Measurements from ENCODE around the gene YWHAH. TPM values are rescaled to one million over a fixed set of nuclear protein-coding genes. Genes with fewer than 3 reads are reported as not detected.

Gene YWHAH
- total RNA-seq, 2 experiments from 2014 or later: 137 to 142 TPM

- ChIA-PET POLR2A (no interaction called here), CTCF (no interaction called here)
- intact Hi-C loops (cut with micrococcal nuclease): no loop called here
- H3K27ac Mint-ChIP-seq: no peak overlapping the region
- no peaks in the 10 kb centered on the region for H3K9me3 Mint-ChIP-seq
- peaks cover 18% of the 10 kb centered on the region for H3K36me3 Mint-ChIP-seq
- H3K4me3 Mint-ChIP-seq: no peak overlapping the region
- H3K27me3 Mint-ChIP-seq: no peaks in the 10 kb centered on the region
- no peak for DNase-seq
- H3K4me1 Mint-ChIP-seq (ENCODE audit: low read depth): no peaks in the 10 kb centered on the region
Observed at GRCh38 chr22:31909977-31910376, 34.4 kb upstream of the YWHAH start.

GRCh38 chr22:31911565-31912406 lies 32.5 kb upstream of the YWHAH start:
- H3K27me3 Mint-ChIP-seq: no peaks in the 10 kb centered on the region
- peaks cover 2% of the 10 kb centered on the region for H3K4me1 Mint-ChIP-seq (ENCODE audit: low read depth)
- peaks cover 10% of the 10 kb centered on the region for H3K36me3 Mint-ChIP-seq
- ChIA-PET POLR2A (no interaction called here), CTCF (interaction anchor here (0.7 kb wide), 1 partner anchor 58 kb away, joined by 4 read pairs; no protein-coding TSS in a partner anchor)
- H3K27ac Mint-ChIP-seq: no peak overlapping the region
- intact Hi-C loops (cut with micrococcal nuclease): no loop called here
- H3K9me3 Mint-ChIP-seq: no peaks in the 10 kb centered on the region
- no peak for DNase-seq
- H3K4me3 Mint-ChIP-seq: no peak overlapping the region

- no peak overlapping the region for H3K4me3 Mint-ChIP-seq
- no peak overlapping the region for H3K27ac Mint-ChIP-seq
- no peaks in the 10 kb centered on the region for H3K27me3 Mint-ChIP-seq
- ChIA-PET CTCF (interaction anchor here (0.7 kb wide), 1 partner anchor 58 kb away, joined by 4 read pairs; no protein-coding TSS in a partner anchor), POLR2A (no interaction called here)
- H3K36me3 Mint-ChIP-seq: peaks cover 6% of the 10 kb centered on the region
- H3K9me3 Mint-ChIP-seq: no peaks in the 10 kb centered on the region
- H3K4me1 Mint-ChIP-seq (ENCODE audit: low read depth): peaks cover 8% of the 10 kb centered on the region
- no peak for DNase-seq
- intact Hi-C loops (cut with micrococcal nuclease): no loop called here
Observed at GRCh38 chr22:31912407-31912743, 32.0 kb upstream of the YWHAH start.

GRCh38 chr22:31915586-31915985 lies 28.7 kb upstream of the YWHAH start:
- H3K27me3 Mint-ChIP-seq: no peaks in the 10 kb centered on the region
- intact Hi-C loops (cut with micrococcal nuclease): no loop called here
- H3K9me3 Mint-ChIP-seq: no peaks in the 10 kb centered on the region
- H3K36me3 Mint-ChIP-seq: no peaks in the 10 kb centered on the region
- H3K27ac Mint-ChIP-seq: no peak overlapping the region
- no peak for DNase-seq
- peaks cover 14% of the 10 kb centered on the region for H3K4me1 Mint-ChIP-seq (ENCODE audit: low read depth)
- no peak overlapping the region for H3K4me3 Mint-ChIP-seq
- ChIA-PET CTCF (interaction anchor here (1.3 kb wide), 1 partner anchor 9 kb away, joined by 4 read pairs; no protein-coding TSS in a partner anchor), POLR2A (no interaction called here)

GRCh38 chr22:31917227-31917921 lies 27.0 kb upstream of the YWHAH start:
- Mint-ChIP-seq H3K27ac (no peak overlapping the region), H3K27me3 (no peaks in the 10 kb centered on the region), H3K36me3 (no peaks in the 10 kb centered on the region), H3K4me3 (no peak overlapping the region), H3K9me3 (no peaks in the 10 kb centered on the region), H3K4me1 (ENCODE audit: low read depth) (peaks cover 14% of the 10 kb centered on the region)
- POLR2A ChIA-PET: interaction anchor here (0.9 kb wide), 1 partner anchor 28 kb away, joined by 3 read pairs; no protein-coding TSS in a partner anchor
- intact Hi-C loops (cut with micrococcal nuclease): no loop called here
- CTCF ChIA-PET: no interaction called here
- DNase-seq: peak; percentile 42

GRCh38 chr22:31919730-31920129 lies 24.6 kb upstream of the YWHAH start:
- no peak overlapping the region for H3K4me3 Mint-ChIP-seq
- ChIA-PET POLR2A (interaction anchor here (1.3 kb wide), 1 partner anchor 23 kb away, joined by 3 read pairs; no protein-coding TSS in a partner anchor), CTCF (interaction anchor here (0.7 kb wide), 1 partner anchor 50 kb away, joined by 3 read pairs; no protein-coding TSS in a partner anchor)

GRCh38 chr22:31920306-31920705 lies 24.0 kb upstream of the YWHAH start:
- ChIA-PET CTCF (no interaction called here), POLR2A (no interaction called here)
- peaks cover 2% of the 10 kb centered on the region for H3K27me3 Mint-ChIP-seq
- DNase-seq: no peak
- H3K4me1 Mint-ChIP-seq (ENCODE audit: low read depth): peaks cover 14% of the 10 kb centered on the region
- H3K36me3 Mint-ChIP-seq: no peaks in the 10 kb centered on the region
- no peak overlapping the region for H3K27ac Mint-ChIP-seq
- no peak overlapping the region for H3K4me3 Mint-ChIP-seq
- H3K9me3 Mint-ChIP-seq: no peaks in the 10 kb centered on the region
- intact Hi-C loops (cut with micrococcal nuclease): no loop called here

More at GRCh38 chr22:31919730-31920129, 24.6 kb upstream of the YWHAH start:
- no peak for DNase-seq
- Mint-ChIP-seq H3K4me1 (ENCODE audit: low read depth) (peaks cover 14% of the 10 kb centered on the region), H3K9me3 (no peaks in the 10 kb centered on the region), H3K36me3 (no peaks in the 10 kb centered on the region), H3K27ac (no peak overlapping the region), H3K27me3 (peaks cover 2% of the 10 kb centered on the region)
- intact Hi-C loops (cut with micrococcal nuclease): no loop called here

GRCh38 chr22:31921106-31921505 lies 23.2 kb upstream of the YWHAH start:
- no peak for DNase-seq
- ChIA-PET POLR2A (no interaction called here), CTCF (no interaction called here)
- intact Hi-C loops (cut with micrococcal nuclease): no loop called here
- peaks cover 14% of the 10 kb centered on the region for H3K4me1 Mint-ChIP-seq (ENCODE audit: low read depth)
- peaks cover 4% of the 10 kb centered on the region for H3K27me3 Mint-ChIP-seq
- no peaks in the 10 kb centered on the region for H3K9me3 Mint-ChIP-seq
- no peak overlapping the region for H3K27ac Mint-ChIP-seq
- no peaks in the 10 kb centered on the region for H3K36me3 Mint-ChIP-seq
- H3K4me3 Mint-ChIP-seq: no peak overlapping the region

GRCh38 chr22:31922534-31922933 lies 21.8 kb upstream of the YWHAH start:
- no peak overlapping the region for H3K27ac Mint-ChIP-seq
- H3K36me3 Mint-ChIP-seq: no peaks in the 10 kb centered on the region
- POLR2A ChIA-PET: no interaction called here
- H3K4me1 Mint-ChIP-seq (ENCODE audit: low read depth): peaks cover 5% of the 10 kb centered on the region
- DNase-seq: no peak
- peaks cover 4% of the 10 kb centered on the region for H3K27me3 Mint-ChIP-seq
- intact Hi-C loops (cut with micrococcal nuclease): no loop called here
- CTCF ChIA-PET: no interaction called here
- no peak overlapping the region for H3K4me3 Mint-ChIP-seq
- H3K9me3 Mint-ChIP-seq: no peaks in the 10 kb centered on the region

GRCh38 chr22:31923136-31923535 lies 21.2 kb upstream of the YWHAH start:
- intact Hi-C loops (cut with micrococcal nuclease): no loop called here
- H3K4me1 Mint-ChIP-seq (ENCODE audit: low read depth): no peaks in the 10 kb centered on the region
- ChIA-PET POLR2A (no interaction called here), CTCF (no interaction called here)
- H3K27me3 Mint-ChIP-seq: peaks cover 6% of the 10 kb centered on the region
- H3K9me3 Mint-ChIP-seq: no peaks in the 10 kb centered on the region
- H3K36me3 Mint-ChIP-seq: no peaks in the 10 kb centered on the region
- H3K4me3 Mint-ChIP-seq: no peak overlapping the region
- no peak for DNase-seq
- H3K27ac Mint-ChIP-seq: no peak overlapping the region

GRCh38 chr22:31923747-31924146 lies 20.6 kb upstream of the YWHAH start:
- no peak overlapping the region for H3K27ac Mint-ChIP-seq
- intact Hi-C loops (cut with micrococcal nuclease): no loop called here

GRCh38 chr22:31925056-31925455 lies 19.3 kb upstream of the YWHAH start:
- Mint-ChIP-seq H3K9me3 (no peaks in the 10 kb centered on the region), H3K27ac (no peak overlapping the region), H3K27me3 (peaks cover 6% of the 10 kb centered on the region), H3K36me3 (no peaks in the 10 kb centered on the region), H3K4me1 (ENCODE audit: low read depth) (no peaks in the 10 kb centered on the region), H3K4me3 (no peak overlapping the region)
- ChIA-PET POLR2A (no interaction called here), CTCF (no interaction called here)
- intact Hi-C loops (cut with micrococcal nuclease): no loop called here
- DNase-seq: no peak

More at GRCh38 chr22:31923747-31924146, 20.6 kb upstream of the YWHAH start:
- no peak overlapping the region for H3K4me3 Mint-ChIP-seq
- ChIA-PET POLR2A (no interaction called here), CTCF (interaction anchor here (1.1 kb wide), 1 partner anchor 9 kb away, joined by 4 read pairs; no protein-coding TSS in a partner anchor)
- no peaks in the 10 kb centered on the region for H3K9me3 Mint-ChIP-seq
- no peaks in the 10 kb centered on the region for H3K4me1 Mint-ChIP-seq (ENCODE audit: low read depth)
- DNase-seq: no peak
- peaks cover 6% of the 10 kb centered on the region for H3K27me3 Mint-ChIP-seq
- H3K36me3 Mint-ChIP-seq: no peaks in the 10 kb centered on the region

All from activated CD4-positive, alpha-beta memory T cell treated with anti-CD3 and anti-CD28 coated beads for 36 hours (primary cell).